Panc1 (cell line): Measurements from ENCODE around the gene EPN2.

Experiments
- POLR2AphosphoS5 ChIP-seq: IDR thresholded peaks from 2 replicates; pipeline ENCODE4 v1.6.1; 2012; ENCODE audit warnings: mild to moderate bottlenecking, low read depth, low read length, moderate library complexity
- SIN3A ChIP-seq: IDR thresholded peaks from 2 replicates; pipeline ENCODE4 v1.6.1; 2012; ENCODE audit warnings: low read depth, mild to moderate bottlenecking, low read length, moderate library complexity, borderline replicate concordance; ENCODE audit not compliant: insufficient read depth
- TCF7L2 ChIP-seq: IDR thresholded peaks from 2 replicates; pipeline ENCODE4 v1.6.1; 2011; ENCODE audit warnings: mild to moderate bottlenecking, low read depth, low read length, inconsistent platforms
- TF ChIP-seq, protein P1 (sequence below): fragments of 450-650 bp; IDR thresholded peaks from 2 replicates; pipeline ENCODE4 v1.5.1; 2017; ENCODE audit warnings: mild to moderate bottlenecking

- TF ChIP-seq, protein P1, sequence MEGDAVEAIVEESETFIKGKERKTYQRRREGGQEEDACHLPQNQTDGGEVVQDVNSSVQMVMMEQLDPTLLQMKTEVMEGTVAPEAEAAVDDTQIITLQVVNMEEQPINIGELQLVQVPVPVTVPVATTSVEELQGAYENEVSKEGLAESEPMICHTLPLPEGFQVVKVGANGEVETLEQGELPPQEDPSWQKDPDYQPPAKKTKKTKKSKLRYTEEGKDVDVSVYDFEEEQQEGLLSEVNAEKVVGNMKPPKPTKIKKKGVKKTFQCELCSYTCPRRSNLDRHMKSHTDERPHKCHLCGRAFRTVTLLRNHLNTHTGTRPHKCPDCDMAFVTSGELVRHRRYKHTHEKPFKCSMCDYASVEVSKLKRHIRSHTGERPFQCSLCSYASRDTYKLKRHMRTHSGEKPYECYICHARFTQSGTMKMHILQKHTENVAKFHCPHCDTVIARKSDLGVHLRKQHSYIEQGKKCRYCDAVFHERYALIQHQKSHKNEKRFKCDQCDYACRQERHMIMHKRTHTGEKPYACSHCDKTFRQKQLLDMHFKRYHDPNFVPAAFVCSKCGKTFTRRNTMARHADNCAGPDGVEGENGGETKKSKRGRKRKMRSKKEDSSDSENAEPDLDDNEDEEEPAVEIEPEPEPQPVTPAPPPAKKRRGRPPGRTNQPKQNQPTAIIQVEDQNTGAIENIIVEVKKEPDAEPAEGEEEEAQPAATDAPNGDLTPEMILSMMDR = no peak
- TF ChIP-seq POLR2AphosphoS5 (no peak), TCF7L2 (no peak), SIN3A (no peak)
Observed at GRCh38 chr17:19303367-19303776, 66.2 kb downstream of the EPN2 start.
